Measurements from ENCODE around the gene EXOC3L4. TPM values are rescaled to one million over a fixed set of nuclear protein-coding genes. Genes with fewer than 3 reads are reported as not detected.

Gene EXOC3L4
- total RNA-seq (not detected in 2 replicates), polyA plus RNA-seq (not detected in 2 replicates), polyA minus RNA-seq (not detected in 2 replicates)
- total RNA-seq (2013): not detected

- peaks cover 2% of the 10 kb centered on the region for H3K4me1 Mint-ChIP-seq
- no peak within 1 kb of the TSS for H3K9ac ChIP-seq (ENCODE audit: low read length)
- DNase-seq: no peak
- ChIA-PET POLR2A (no interaction called here), CTCF (interaction anchor here (3.5 kb wide), 1 partner anchor 10 kb away, joined by 40 read pairs; no protein-coding TSS in a partner anchor)
- peaks cover 10 to 15% of the 10 kb centered on the region in 2 donors for H3K4me1 ChIP-seq (ENCODE audit: control insufficient read depth in 2 of 2, insufficient read depth in 2 of 2, low read length in 2 of 2)
- no peak within 1 kb of the TSS for H2AFZ ChIP-seq (ENCODE audit: insufficient read depth, low read depth, low read length, poor library complexity, severe bottlenecking)
- no peaks in the 10 kb centered on the region for H3K9me3 ChIP-seq (ENCODE audit: control extremely low read depth in 1 of 3, control insufficient read depth in 2 of 3, insufficient read depth in 1 of 3, low read length in 2 of 3)
- H3K27me3 ChIP-seq (replicated peaks in 1 of 4; ENCODE audit: control extremely low read depth in 1 of 4, control insufficient read depth in 3 of 4, insufficient read depth in 4 of 4, low read length in 3 of 4): peaks cover 0 to 18% (median 1%) of the 10 kb centered on the region in 4 experiments
- no peak for ATAC-seq (ENCODE audit: low read depth)
- 73% methylated on average over 22 of the region's 23 CpGs for WGBS (ENCODE audit: insufficient coverage)
- H3K36me3 ChIP-seq (replicated peaks in 1 of 2; ENCODE audit: control extremely low read depth in 1 of 2, control insufficient read depth in 1 of 2, extremely low read depth in 1 of 2, insufficient read depth in 2 of 2, low read length in 1 of 2): no peaks in the 10 kb centered on the region
- no peak within 1 kb of the TSS for H3K4me2 ChIP-seq (replicated peaks; ENCODE audit: low read depth, low read length, poor library complexity, severe bottlenecking)
- no peak within 1 kb of the TSS for H3K4me3 ChIP-seq (ENCODE audit: control extremely low read depth in 1 of 5, extremely low read depth in 1 of 5, insufficient read depth in 1 of 5, low read depth in 2 of 5, low read length in 4 of 5)
- no peaks in the 10 kb centered on the region for H3K9me3 Mint-ChIP-seq (ENCODE audit: insufficient read depth)
- H3K27ac Mint-ChIP-seq: no peak within 1 kb of the TSS
- no peak within 1 kb of the TSS for H3K4me3 Mint-ChIP-seq
- TF ChIP-seq EZH2 (IDR thresholded peaks at IDR 0.05; ENCODE audit: borderline replicate concordance, insufficient read depth, low read depth, low read length, poor library complexity, severe bottlenecking) (no peak), CTCF (IDR thresholded peaks at IDR 0.05) (no peak)
- no peak within 1 kb of the TSS for H3K27ac ChIP-seq (ENCODE audit: low read length in 2 of 2)
- H3K27me3 Mint-ChIP-seq: peaks cover 4% of the 10 kb centered on the region
- intact Hi-C loops (cut with micrococcal nuclease): loop anchor here (5.0 kb wide), 1 partner anchor 502 kb away; the partner anchor contains the start of gene RCOR1
- no peaks in the 10 kb centered on the region for H4K20me1 ChIP-seq (ENCODE audit: control insufficient read depth, insufficient read depth, low read length, poor library complexity, severe bottlenecking)
- no peaks in the 10 kb centered on the region for H3K79me2 ChIP-seq (ENCODE audit: control insufficient read depth, insufficient read depth, low read length)
These were observed at the start of gene EXOC3L4 for GRCh38 chr14:103094406-103095209. Gene EXOC3L4 (plus strand): TSS chr14:103094725. CDS start chr14:103100220, 5,495 bp downstream.

All from B cell (primary cell).